Measurements from ENCODE around the gene RPL26.

- TF ChIP-seq YY1 (IDR thresholded peaks at IDR 0.05; ENCODE audit: insufficient read depth, insufficient read length) (no peak), ZNF274 (IDR thresholded peaks at IDR 0.05; ENCODE audit: low read depth, low read length) (no peak), SUZ12 (IDR thresholded peaks at IDR 0.05; ENCODE audit: extremely low read depth, insufficient read depth, insufficient read length) (no peak)
These were observed 48.0 kb upstream of the RPL26 start for GRCh38 chr17:8430966-8431365.
